HCT116 (cell line): Measurements from ENCODE around the gene ADAMTS14. TPM values are rescaled to one million over a fixed set of nuclear protein-coding genes. Genes with fewer than 3 reads are reported as not detected.

Experiments
- ATAC-seq: fragments of 200-7000 bp; cut with Tn5 transposase; 2 replicates; pipeline ENCODE4 v1.9.1; 2020; ENCODE audit warnings: mild to moderate bottlenecking, moderate library complexity
- BruUV-seq: library from RNA; stranded (reverse); fragments of 400-500 nt; replicated peaks from 2 replicates; lab custom pipeline; 2021; lab: Mats Ljungman, UMichigan
- CTCF ChIA-PET: fragments of 300-600 bp; sonication (Branson Sonifier 250); formaldehyde crosslinking; loops from one replicate; lab custom pipeline; 2021; ENCODE audit warnings: antibody characterized with exemption; lab: Charles Lee
- POLR2A ChIA-PET: fragments of 300-600, 350-600 bp; sonication (Branson Sonifier 250); formaldehyde crosslinking; loops from one replicate; lab custom pipeline; 2021; ENCODE audit warnings: antibody characterized with exemption; lab: Charles Lee
- RAD21 ChIA-PET, 2 experiments: fragments of 300-600 bp; sonication (Branson Sonifier 250); formaldehyde crosslinking; loops; one replicate each; lab custom pipeline; 2023; ENCODE audit warnings: low total read pairs in 2 of 2; ENCODE audit not compliant: uncharacterized antibody in 2 of 2, unreplicated experiment in 2 of 2, low non-redundant PET in 1 of 2; lab: Charles Lee
- DNase-seq: peaks from one replicate; pipeline ENCODE4 v3.0.0-alpha.2; 2010; ENCODE audit warnings: low read depth, low spot score
- H2AFZ ChIP-seq: fragments of 200-600 bp; shearing (Covaris generic), sonication (generic); 2 replicates; pipeline ENCODE4 v1.6.1; 2017; ENCODE audit warnings: low read depth, mixed run types, mixed read lengths, antibody characterized with exemption, low read length; ENCODE audit not compliant: poor library complexity, severe bottlenecking
- H3K27ac ChIP-seq: 2 replicates; pipeline ENCODE4 v1.5.1; 2012; ENCODE audit warnings: low read depth, low read length
- H3K27me3 ChIP-seq: fragments of 200-600 bp; sonication (generic); 2 replicates; pipeline ENCODE4 v1.6.1; 2016; ENCODE audit warnings: mixed run types, low read length, mixed read lengths; ENCODE audit not compliant: insufficient read depth
- H3K36me3 ChIP-seq, 2 experiments: fragments of 200-500 bp in 1 of 2; fragments of 200-600 bp in 1 of 2; sonication (Bioruptor generic) in 1 of 2; sonication (generic) in 1 of 2; 2 replicates each; pipeline versions ENCODE4 v1.5.1 to v1.6.1; 2014 to 2016; ENCODE audit warnings: low read length in 2 of 2, inconsistent platforms in 1 of 2, mixed read lengths in 1 of 2, mixed run types in 1 of 2; ENCODE audit not compliant: insufficient read depth in 2 of 2, control insufficient read depth in 1 of 2
- H3K4me1 ChIP-seq, 2 experiments: fragments of 200-600 bp in 1 of 2; sonication (generic) in 1 of 2; 2 replicates each; pipeline versions ENCODE4 v1.5.1 to v1.6.1; 2012 to 2017; ENCODE audit warnings: low read length in 2 of 2, inconsistent platforms in 1 of 2, mild to moderate bottlenecking in 1 of 2, mixed read lengths in 1 of 2, mixed run types in 1 of 2, moderate library complexity in 1 of 2; ENCODE audit not compliant: insufficient read depth in 2 of 2, control insufficient read depth in 1 of 2
- H3K4me2 ChIP-seq: fragments of 200-600 bp; sonication (generic); 2 replicates; pipeline ENCODE4 v1.6.1; 2017; ENCODE audit warnings: mixed run types, low read length, mixed read lengths
- H3K4me3 ChIP-seq, 2 experiments: fragments of 200-600 bp in 1 of 2; sonication (generic) in 1 of 2; replicated peaks in 1 of 2; 2 replicates each; pipeline ENCODE4 v1.5.1; 2011 to 2016; ENCODE audit warnings: low read length in 2 of 2, control low read depth in 1 of 2, low read depth in 1 of 2, mild to moderate bottlenecking in 1 of 2, mixed read lengths in 1 of 2, mixed run types in 1 of 2
- H3K79me2 ChIP-seq: fragments of 200-600 bp; sonication (generic); 2 replicates; pipeline ENCODE4 v1.6.1; 2017; ENCODE audit warnings: mild to moderate bottlenecking, mixed run types, low read length, moderate library complexity, mixed read lengths; ENCODE audit not compliant: insufficient read depth
- H3K9ac ChIP-seq: fragments of 200-600 bp; sonication (generic); 2 replicates; pipeline ENCODE4 v1.6.1; 2016; ENCODE audit warnings: low read length, mixed read lengths
- H3K9me2 ChIP-seq: fragments of 200-600 bp; sonication (generic), shearing (Covaris generic); 2 replicates; pipeline ENCODE4 v1.6.1; 2017; ENCODE audit warnings: mixed run types, mild to moderate bottlenecking, moderate library complexity; ENCODE audit not compliant: insufficient read depth
- H3K9me3 ChIP-seq, 2 experiments: fragments of 200-500 bp in 1 of 2; fragments of 200-600 bp in 1 of 2; sonication (Bioruptor generic) in 1 of 2; sonication (generic) in 1 of 2; 2 replicates each; pipeline ENCODE4 v1.6.1; 2014 to 2017; ENCODE audit warnings: low read length in 2 of 2, mixed read lengths in 2 of 2, inconsistent platforms in 1 of 2, low read depth in 1 of 2, mild to moderate bottlenecking in 1 of 2, mixed run types in 1 of 2, moderate library complexity in 1 of 2; ENCODE audit not compliant: control insufficient read depth in 1 of 2, insufficient read depth in 1 of 2
- H4K20me1 ChIP-seq: fragments of 200-600 bp; sonication (generic), shearing (Covaris generic); 2 replicates; pipeline ENCODE4 v1.6.1; 2017; ENCODE audit warnings: mixed run types, mild to moderate bottlenecking, moderate library complexity; ENCODE audit not compliant: insufficient read depth
- CEBPB ChIP-seq: IDR thresholded peaks from 2 replicates; pipeline ENCODE4 v1.6.1; 2012; ENCODE audit warnings: low read depth
- EZH2 ChIP-seq: fragments of 200-600 bp; sonication (generic); IDR thresholded peaks from 2 replicates; pipeline ENCODE4 v1.6.1; 2017; ENCODE audit warnings: antibody characterized with exemption, mixed run types
- EZH2phosphoT487 ChIP-seq: fragments of 200-600 bp; IDR thresholded peaks from 2 replicates; pipeline ENCODE4 v1.6.1; 2018; ENCODE audit warnings: antibody characterized with exemption, borderline replicate concordance
- FOSL1 ChIP-seq: IDR thresholded peaks from 2 replicates; pipeline ENCODE4 v1.6.1; 2012; ENCODE audit warnings: low read depth
- JUND ChIP-seq: IDR thresholded peaks from 2 replicates; pipeline ENCODE4 v1.6.1; 2012
- MAX ChIP-seq: IDR thresholded peaks from 2 replicates; pipeline ENCODE4 v1.6.1; 2012
- POLR2A ChIP-seq: IDR thresholded peaks from 2 replicates; pipeline ENCODE4 v1.7.0; 2011; ENCODE audit warnings: borderline replicate concordance; ENCODE audit not compliant: insufficient read depth, insufficient read length; ENCODE audit errors: extremely low read depth
- POLR2AphosphoS5 ChIP-seq: IDR thresholded peaks from 2 replicates; pipeline ENCODE4 v1.6.1; 2011; ENCODE audit warnings: mild to moderate bottlenecking, low read depth, low read length, moderate library complexity
- SRF ChIP-seq: IDR thresholded peaks from 2 replicates; pipeline ENCODE4 v1.6.1; 2012; ENCODE audit warnings: low read depth
- TCF7L2 ChIP-seq: IDR thresholded peaks from 2 replicates; pipeline ENCODE4 v1.7.0; 2011; ENCODE audit warnings: borderline replicate concordance, inconsistent platforms; ENCODE audit not compliant: insufficient read depth, insufficient read length; ENCODE audit errors: extremely low read depth
- ZFX ChIP-seq: fragments of 450-650 bp; IDR thresholded peaks from 2 replicates; pipeline ENCODE4 v1.6.1; 2017
- intact Hi-C: fragments of 100-400 bp; cut with micrococcal nuclease; formaldehyde crosslinking; loops from 2 replicates; pipeline ENCODE4 v1.10.0; 2022
- total RNA-seq: library from RNA; stranded (reverse); gene quantifications from one replicate; pipeline ENCODE4 v1.2.1, GENCODE V29; 2021; ENCODE audit not compliant: unreplicated experiment
- TF ChIP-seq, protein P1 (sequence below): IDR thresholded peaks from 2 replicates; pipeline ENCODE4 v1.6.1; 2011; ENCODE audit warnings: mild to moderate bottlenecking, low read length, moderate library complexity; ENCODE audit not compliant: insufficient replicate concordance; ENCODE audit errors: extremely low read depth
- TF ChIP-seq, protein P2 (sequence below): IDR thresholded peaks from 2 replicates; pipeline ENCODE4 v1.6.1; 2012; ENCODE audit warnings: low read depth
- TF ChIP-seq, protein P3 (sequence below): IDR thresholded peaks from 2 replicates; pipeline ENCODE4 v1.6.1; 2012

The ADAMTS14 gene
- total RNA-seq, 1 experiment from 2014 or later = 13.2 TPM

DNA sequence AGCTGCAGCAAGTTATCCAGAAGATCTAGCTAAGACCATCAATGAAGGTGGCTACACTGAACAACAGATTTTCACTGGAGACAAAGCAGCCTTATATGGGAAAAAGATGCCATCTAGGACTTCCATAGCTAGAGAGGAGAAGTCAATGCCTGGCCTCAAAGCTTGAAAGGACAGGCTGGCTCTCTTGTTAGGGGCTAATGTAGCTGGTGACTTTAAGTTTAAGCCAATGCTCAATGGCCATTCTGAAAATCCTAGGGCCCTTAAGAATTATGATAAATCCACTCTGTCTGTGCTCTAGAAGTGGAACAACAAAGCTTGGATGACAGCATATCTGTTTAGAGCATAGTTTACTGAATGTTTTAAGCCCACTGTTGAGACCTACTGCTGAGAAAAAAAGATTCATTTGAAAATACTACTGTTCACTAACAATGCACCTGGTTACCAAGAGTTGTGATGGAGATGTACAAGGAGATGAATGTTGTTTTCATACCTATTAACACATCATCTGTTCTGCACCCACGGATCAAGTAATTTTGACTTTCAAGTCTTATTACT is 13.6 kb upstream of the ADAMTS14 start:
- no peak overlapping the region for H3K4me2 ChIP-seq
- ATAC-seq (no peak), DNase-seq (no peak)
- no peak for TF ChIP-seq POLR2A
- no peak for TF ChIP-seq EZH2phosphoT487
- H3K4me1 ChIP-seq = peaks cover 11 to 27% of the 10 kb centered on the region in 2 experiments
- BruUV-seq = no TSS peak
- ChIA-PET POLR2A (interaction anchor here (0.6 kb wide), 1 partner anchor 225 kb away, joined by 3 read pairs; no protein-coding TSS in a partner anchor), RAD21 (no interaction called here), CTCF (no interaction called here)
- peaks cover 0 to 16% of the 10 kb centered on the region in 2 experiments; a peak in 3 of 4 replicates for H3K9me3 ChIP-seq
- H3K9ac ChIP-seq = no peak overlapping the region
- H3K27ac ChIP-seq = no peak overlapping the region
- no peaks in the 10 kb centered on the region for H3K27me3 ChIP-seq
- H4K20me1 ChIP-seq = no peaks in the 10 kb centered on the region
- H3K9me2 ChIP-seq = no peaks in the 10 kb centered on the region
- intact Hi-C loops = no loop called here
- no peak overlapping the region for H2AFZ ChIP-seq
- H3K4me3 ChIP-seq = no peak overlapping the region
- H3K36me3 ChIP-seq = no peaks in the 10 kb centered on the region
- no peaks in the 10 kb centered on the region for H3K79me2 ChIP-seq

DNA sequence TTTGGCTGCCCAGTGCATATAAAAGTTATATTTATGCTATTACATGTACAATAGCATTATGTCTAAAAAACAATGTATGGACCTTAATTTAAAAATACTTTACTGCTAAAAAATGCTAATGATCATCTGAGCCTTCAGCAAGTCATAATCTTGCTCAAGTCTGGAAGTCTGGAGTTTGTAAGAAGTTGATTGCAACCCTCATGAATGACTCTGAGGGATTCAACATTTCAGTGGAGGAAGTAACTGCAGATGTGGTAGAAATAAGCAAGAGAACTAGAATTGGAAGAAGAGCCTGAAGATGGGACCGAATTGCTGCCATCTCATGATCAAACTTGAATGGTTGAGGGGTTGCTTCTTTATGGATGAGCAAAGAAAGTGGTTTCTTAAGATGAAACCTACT is 13.0 kb upstream of the ADAMTS14 start:
- Histone ChIP-seq H3K9me2 (no peaks in the 10 kb centered on the region), H3K9ac (no peak overlapping the region), H4K20me1 (no peaks in the 10 kb centered on the region), H3K27me3 (no peaks in the 10 kb centered on the region), H3K4me1 (peaks cover 11 to 34% of the 10 kb centered on the region in 2 experiments), H3K36me3 (no peaks in the 10 kb centered on the region), H3K4me3 (no peak overlapping the region), H2AFZ (no peak overlapping the region), H3K79me2 (no peaks in the 10 kb centered on the region), H3K4me2 (no peak overlapping the region), H3K9me3 (peaks cover 0 to 16% of the 10 kb centered on the region in 2 experiments; a peak in 3 of 4 replicates), H3K27ac (no peak overlapping the region)
- ChIA-PET RAD21 (no interaction called here), CTCF (no interaction called here), POLR2A (no interaction called here)
- intact Hi-C loops = no loop called here
- DNase-seq (no peak), ATAC-seq (no peak)
- BruUV-seq = no TSS peak
- TF ChIP-seq JUND (no peak), POLR2AphosphoS5 (no peak), EZH2phosphoT487 (no peak), SRF (no peak), CEBPB (no peak), EZH2 (no peak), FOSL1 (no peak), MAX (no peak), TCF7L2 (no peak), ZFX (no peak)
- TF ChIP-seq, protein P1, sequence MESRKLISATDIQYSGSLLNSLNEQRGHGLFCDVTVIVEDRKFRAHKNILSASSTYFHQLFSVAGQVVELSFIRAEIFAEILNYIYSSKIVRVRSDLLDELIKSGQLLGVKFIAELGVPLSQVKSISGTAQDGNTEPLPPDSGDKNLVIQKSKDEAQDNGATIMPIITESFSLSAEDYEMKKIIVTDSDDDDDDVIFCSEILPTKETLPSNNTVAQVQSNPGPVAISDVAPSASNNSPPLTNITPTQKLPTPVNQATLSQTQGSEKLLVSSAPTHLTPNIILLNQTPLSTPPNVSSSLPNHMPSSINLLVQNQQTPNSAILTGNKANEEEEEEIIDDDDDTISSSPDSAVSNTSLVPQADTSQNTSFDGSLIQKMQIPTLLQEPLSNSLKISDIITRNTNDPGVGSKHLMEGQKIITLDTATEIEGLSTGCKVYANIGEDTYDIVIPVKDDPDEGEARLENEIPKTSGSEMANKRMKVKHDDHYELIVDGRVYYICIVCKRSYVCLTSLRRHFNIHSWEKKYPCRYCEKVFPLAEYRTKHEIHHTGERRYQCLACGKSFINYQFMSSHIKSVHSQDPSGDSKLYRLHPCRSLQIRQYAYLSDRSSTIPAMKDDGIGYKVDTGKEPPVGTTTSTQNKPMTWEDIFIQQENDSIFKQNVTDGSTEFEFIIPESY = no peak
- TF ChIP-seq, protein P2, sequence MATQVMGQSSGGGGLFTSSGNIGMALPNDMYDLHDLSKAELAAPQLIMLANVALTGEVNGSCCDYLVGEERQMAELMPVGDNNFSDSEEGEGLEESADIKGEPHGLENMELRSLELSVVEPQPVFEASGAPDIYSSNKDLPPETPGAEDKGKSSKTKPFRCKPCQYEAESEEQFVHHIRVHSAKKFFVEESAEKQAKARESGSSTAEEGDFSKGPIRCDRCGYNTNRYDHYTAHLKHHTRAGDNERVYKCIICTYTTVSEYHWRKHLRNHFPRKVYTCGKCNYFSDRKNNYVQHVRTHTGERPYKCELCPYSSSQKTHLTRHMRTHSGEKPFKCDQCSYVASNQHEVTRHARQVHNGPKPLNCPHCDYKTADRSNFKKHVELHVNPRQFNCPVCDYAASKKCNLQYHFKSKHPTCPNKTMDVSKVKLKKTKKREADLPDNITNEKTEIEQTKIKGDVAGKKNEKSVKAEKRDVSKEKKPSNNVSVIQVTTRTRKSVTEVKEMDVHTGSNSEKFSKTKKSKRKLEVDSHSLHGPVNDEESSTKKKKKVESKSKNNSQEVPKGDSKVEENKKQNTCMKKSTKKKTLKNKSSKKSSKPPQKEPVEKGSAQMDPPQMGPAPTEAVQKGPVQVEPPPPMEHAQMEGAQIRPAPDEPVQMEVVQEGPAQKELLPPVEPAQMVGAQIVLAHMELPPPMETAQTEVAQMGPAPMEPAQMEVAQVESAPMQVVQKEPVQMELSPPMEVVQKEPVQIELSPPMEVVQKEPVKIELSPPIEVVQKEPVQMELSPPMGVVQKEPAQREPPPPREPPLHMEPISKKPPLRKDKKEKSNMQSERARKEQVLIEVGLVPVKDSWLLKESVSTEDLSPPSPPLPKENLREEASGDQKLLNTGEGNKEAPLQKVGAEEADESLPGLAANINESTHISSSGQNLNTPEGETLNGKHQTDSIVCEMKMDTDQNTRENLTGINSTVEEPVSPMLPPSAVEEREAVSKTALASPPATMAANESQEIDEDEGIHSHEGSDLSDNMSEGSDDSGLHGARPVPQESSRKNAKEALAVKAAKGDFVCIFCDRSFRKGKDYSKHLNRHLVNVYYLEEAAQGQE = no peak
- TF ChIP-seq, protein P3, sequence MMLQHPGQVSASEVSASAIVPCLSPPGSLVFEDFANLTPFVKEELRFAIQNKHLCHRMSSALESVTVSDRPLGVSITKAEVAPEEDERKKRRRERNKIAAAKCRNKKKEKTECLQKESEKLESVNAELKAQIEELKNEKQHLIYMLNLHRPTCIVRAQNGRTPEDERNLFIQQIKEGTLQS = no peak
